Smooth muscle cell (in vitro differentiated cells): Measurements from ENCODE around the gene HDAC1. TPM values are rescaled to one million over a fixed set of nuclear protein-coding genes. Genes with fewer than 3 reads are reported as not detected.
A peak's percentile ranks its signal among the peaks of the same experiment; 100 is the strongest.

ENCODE experiments used
- DNase-seq: peaks from one replicate; lab custom pipeline; 2025; ENCODE audit not compliant: unreplicated experiment; lab: John Stamatoyannopoulos, UW
- H2AFZ ChIP-seq: fragments of 200-600 bp; sonication (generic); 2 replicates; pipeline ENCODE4 v1.6.0; 2016; ENCODE audit warnings: antibody characterized with exemption, low read depth, mild to moderate bottlenecking
- H3F3A ChIP-seq: fragments of 200-600 bp; sonication (generic); 2 replicates; pipeline ENCODE4 v1.6.0; 2017; ENCODE audit warnings: antibody characterized with exemption, low read depth
- H3K27ac ChIP-seq: fragments of 200-600 bp; sonication (generic); 2 replicates; pipeline ENCODE4 v1.5.1; 2016; ENCODE audit warnings: low read depth, mild to moderate bottlenecking
- H3K27me3 ChIP-seq: fragments of 200-600 bp; sonication (generic); 2 replicates; pipeline ENCODE4 v1.6.1; 2016; ENCODE audit warnings: low read depth, mild to moderate bottlenecking
- H3K36me3 ChIP-seq: fragments of 200-600 bp; sonication (generic); 2 replicates; pipeline ENCODE4 v1.5.1; 2016; ENCODE audit warnings: low read depth
- H3K4me1 ChIP-seq: fragments of 200-600 bp; sonication (generic); 2 replicates; pipeline ENCODE4 v1.5.1; 2016; ENCODE audit warnings: low read depth
- H3K4me2 ChIP-seq: fragments of 200-600 bp; sonication (generic); 2 replicates; pipeline ENCODE4 v1.6.0; 2016; ENCODE audit warnings: mild to moderate bottlenecking
- H3K4me3 ChIP-seq: fragments of 200-600 bp; sonication (generic); 2 replicates; pipeline ENCODE4 v1.5.1; 2016; ENCODE audit warnings: mild to moderate bottlenecking
- H3K79me2 ChIP-seq: fragments of 200-600 bp; sonication (generic); 2 replicates; pipeline ENCODE4 v1.6.0; 2016; ENCODE audit warnings: low read depth, mild to moderate bottlenecking
- H3K9ac ChIP-seq: fragments of 200-600 bp; sonication (generic); 2 replicates; pipeline ENCODE4 v1.6.0; 2016; ENCODE audit warnings: low read depth
- H3K9me3 ChIP-seq: fragments of 200-600 bp; sonication (generic); replicated peaks from 2 replicates; pipeline ENCODE4 v1.5.1; 2016; ENCODE audit warnings: low read depth
- H4K20me1 ChIP-seq: fragments of 200-600 bp; sonication (generic); 2 replicates; pipeline ENCODE4 v1.6.0; 2016; ENCODE audit warnings: low read depth
- CTCF ChIP-seq: fragments of 200-600 bp; sonication (generic); IDR thresholded peaks from 2 replicates; pipeline ENCODE4 v1.5.1; 2017; ENCODE audit warnings: borderline replicate concordance, mild to moderate bottlenecking, antibody characterized with exemption; ENCODE audit not compliant: insufficient read depth, poor library complexity, severe bottlenecking
- WGBS: methylation state at CpG from one replicate; pipeline ENCODE4 v1.1.7; 2016; ENCODE audit warnings: low lambda C conversion rate; 5-methylcytosine and 5-hydroxymethylcytosine counted together
- polyA plus RNA-seq: library from polyadenylated mRNA; unstranded; fragments of >200 nt; fragmentation: Nextera tagmentation; extraction: Ambion mirVana; gene quantifications from 2 replicates; pipeline ENCODE4 v1.2.1, GENCODE V29; 2016
- total RNA-seq: library from RNA; depleted of rRNA; stranded (reverse); fragments of >200 nt; gene quantifications from 2 replicates; pipeline ENCODE4 v1.2.3, GENCODE V29; 2014

The HDAC1 gene
- total and polyA plus RNA-seq, 2 experiments from 2014 or later = 29.3 to 48.8 TPM

- no peak for TF ChIP-seq CTCF
- WGBS = 90% methylated on average over 1 of the region's 1 CpG
- H3K36me3 ChIP-seq = no peaks in the 10 kb centered on the region
These were observed 82.2 kb downstream of the HDAC1 start for GRCh38 chr1:32373996-32374592.

DNA sequence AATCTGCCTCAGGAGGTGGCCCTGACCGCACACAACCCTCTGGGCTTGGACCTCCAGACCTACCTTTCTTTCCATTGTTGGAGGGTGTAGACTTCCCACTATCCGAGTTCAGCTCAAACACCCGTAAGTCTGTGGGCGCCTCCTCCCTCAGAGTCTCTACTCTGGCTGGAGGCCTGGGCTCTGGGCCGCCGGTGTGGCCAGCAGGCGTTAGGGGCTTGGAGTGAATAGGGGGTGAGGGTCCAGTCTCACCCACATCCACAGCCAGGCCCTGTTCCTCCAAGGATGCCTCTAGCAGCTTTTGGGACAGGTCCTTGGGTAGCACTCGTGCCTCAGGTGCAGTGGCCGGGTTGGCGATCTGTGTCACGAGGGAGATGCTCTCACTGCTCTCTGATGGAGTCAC is 84.3 kb downstream of the HDAC1 start:
- Histone ChIP-seq H3K36me3 (no peaks in the 10 kb centered on the region), H3K79me2 (no peaks in the 10 kb centered on the region), H3K4me3 (no peak overlapping the region), H3F3A (no peaks in the 10 kb centered on the region), H4K20me1 (no peaks in the 10 kb centered on the region), H3K9ac (no peak overlapping the region), H2AFZ (no peak overlapping the region), H3K27ac (no peak overlapping the region), H3K27me3 (no peaks in the 10 kb centered on the region), H3K9me3 (no peaks in the 10 kb centered on the region), H3K4me1 (no peaks in the 10 kb centered on the region), H3K4me2 (no peak overlapping the region)
- WGBS = 97% methylated on average over 11 of the region's 11 CpGs
- no peak for DNase-seq
- TF ChIP-seq CTCF = no peak

More at GRCh38 chr1:32373996-32374592, 82.2 kb downstream of the HDAC1 start:
- no peak for DNase-seq
- Histone ChIP-seq H3F3A (no peaks in the 10 kb centered on the region), H4K20me1 (no peaks in the 10 kb centered on the region), H3K4me3 (no peak overlapping the region), H2AFZ (no peak overlapping the region), H3K27me3 (no peaks in the 10 kb centered on the region), H3K4me2 (no peak overlapping the region), H3K27ac (no peak overlapping the region), H3K9ac (no peak overlapping the region), H3K4me1 (no peaks in the 10 kb centered on the region), H3K9me3 (no peaks in the 10 kb centered on the region), H3K79me2 (no peaks in the 10 kb centered on the region)

DNA sequence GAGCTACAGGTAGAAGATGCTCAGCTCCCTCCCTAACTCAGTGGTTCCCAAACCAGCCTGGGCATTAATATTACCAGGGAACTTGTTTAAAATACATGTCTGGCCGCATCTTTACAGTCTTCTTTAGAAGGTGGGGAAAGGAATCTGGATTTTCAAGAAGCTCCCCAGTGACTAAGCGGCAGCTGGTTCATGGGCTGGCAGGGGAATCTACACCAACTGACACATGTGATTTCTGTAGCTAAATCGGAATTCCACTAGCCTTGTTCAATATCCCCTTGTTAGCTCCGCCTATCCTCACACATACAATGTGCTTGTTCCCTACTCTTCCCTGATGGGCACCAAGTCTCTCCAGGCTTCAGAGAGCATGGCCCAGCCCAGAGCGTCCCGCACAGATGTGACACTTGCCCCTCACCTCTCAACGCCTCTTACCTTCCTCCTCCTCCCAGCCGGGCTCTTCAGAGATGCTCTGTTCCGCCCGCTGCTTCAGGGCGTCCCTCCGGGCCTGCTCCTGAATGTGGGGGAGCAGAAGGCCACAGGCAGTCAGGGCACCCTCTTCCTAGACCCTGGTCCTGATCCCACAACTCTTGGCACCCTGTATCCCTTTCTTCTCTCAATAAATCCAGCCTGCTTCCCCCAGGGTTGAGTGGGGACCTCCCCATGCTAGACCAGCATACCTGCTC is 85.8 kb downstream of the HDAC1 start:
- no peak for DNase-seq
- Histone ChIP-seq H3K9me3 (no peaks in the 10 kb centered on the region), H3K4me1 (no peaks in the 10 kb centered on the region), H3K36me3 (peaks cover 3% of the 10 kb centered on the region), H3K4me3 (no peak overlapping the region), H3K9ac (no peak overlapping the region), H3K27me3 (no peaks in the 10 kb centered on the region), H2AFZ (no peak overlapping the region), H4K20me1 (no peaks in the 10 kb centered on the region), H3F3A (no peaks in the 10 kb centered on the region), H3K27ac (peak overlapping the region; percentile 38), H3K4me2 (no peak overlapping the region), H3K79me2 (no peaks in the 10 kb centered on the region)
- WGBS = 89% methylated on average over 12 of the region's 12 CpGs
- TF ChIP-seq CTCF = no peak

- DNase-seq = no peak
- H3K4me1 ChIP-seq = no peaks in the 10 kb centered on the region
- no peak overlapping the region for H3K27ac ChIP-seq
- H3K27me3 ChIP-seq = no peaks in the 10 kb centered on the region
- no peak for TF ChIP-seq CTCF
- no peaks in the 10 kb centered on the region for H3K79me2 ChIP-seq
- H3K4me3 ChIP-seq = no peak overlapping the region
- H3K9ac ChIP-seq = no peak overlapping the region
- no peak overlapping the region for H3K4me2 ChIP-seq
- no peaks in the 10 kb centered on the region for H3K9me3 ChIP-seq
- 95% methylated on average over 9 of the region's 9 CpGs for WGBS
- H4K20me1 ChIP-seq = peaks cover 8% of the 10 kb centered on the region
- peaks cover 3% of the 10 kb centered on the region for H3K36me3 ChIP-seq
- no peaks in the 10 kb centered on the region for H3F3A ChIP-seq
- H2AFZ ChIP-seq = no peak overlapping the region
These were observed 88.2 kb downstream of the HDAC1 start for GRCh38 chr1:32380057-32380456.
